Panc1 (cell line): ENCODE results near the gene GNAO1. TPM values are rescaled to one million over a fixed set of nuclear protein-coding genes. Genes with fewer than 3 reads are reported as not detected.

Source experiments
- ATAC-seq: fragments of 200-7000 bp; cut with Tn5 transposase; 2 replicates; pipeline ENCODE4 v1.9.1; 2020; ENCODE audit warnings: mild to moderate bottlenecking, moderate library complexity
- BruUV-seq: library from RNA; stranded (reverse); fragments of 400-500 nt; replicated peaks from 2 replicates; lab custom pipeline; 2021; lab: Mats Ljungman, UMichigan
- CTCF ChIA-PET: fragments of 300-600 bp; sonication (Branson Sonifier 250); formaldehyde crosslinking; loops from one replicate; lab custom pipeline; 2022; ENCODE audit warnings: antibody characterized with exemption; lab: Charles Lee
- POLR2A ChIA-PET: fragments of 300-600 bp; sonication (Branson Sonifier 250); formaldehyde crosslinking; loops from one replicate; lab custom pipeline; 2022; ENCODE audit warnings: antibody characterized with exemption; lab: Charles Lee
- DNase-seq: peaks from one replicate; pipeline ENCODE4 v3.0.0-alpha.2; 2010; ENCODE audit warnings: low read depth, low spot score
- H3K27ac ChIP-seq: 2 replicates; pipeline ENCODE4 v1.5.1; 2011; ENCODE audit warnings: mild to moderate bottlenecking, low read length, inconsistent platforms
- H3K27me3 ChIP-seq: fragments of 200-500 bp; sonication (Bioruptor generic); 2 replicates; pipeline ENCODE4 v1.6.0; 2014; ENCODE audit warnings: low read length, inconsistent platforms; ENCODE audit not compliant: control insufficient read depth, insufficient read depth
- H3K36me3 ChIP-seq: fragments of 200-500 bp; sonication (Bioruptor generic); 2 replicates; pipeline ENCODE4 v1.5.1; 2014; ENCODE audit warnings: inconsistent platforms, mild to moderate bottlenecking, low read length, moderate library complexity; ENCODE audit not compliant: control insufficient read depth, insufficient read depth
- H3K4me1 ChIP-seq: 2 replicates; pipeline ENCODE4 v1.5.1; 2011; ENCODE audit warnings: inconsistent platforms, mild to moderate bottlenecking, low read length, moderate library complexity; ENCODE audit not compliant: control insufficient read depth, insufficient read depth
- H3K4me3 ChIP-seq, 2 experiments: 2 replicates each; pipeline ENCODE4 v1.5.1; 2011 to 2012; ENCODE audit warnings: low read depth in 2 of 2, low read length in 2 of 2, mild to moderate bottlenecking in 2 of 2, inconsistent platforms in 1 of 2, moderate library complexity in 1 of 2
- H3K9me3 ChIP-seq: fragments of 200-500 bp; sonication (Bioruptor generic); 2 replicates; pipeline ENCODE4 v1.5.1; 2014; ENCODE audit warnings: low read depth, mild to moderate bottlenecking, inconsistent platforms, low read length, moderate library complexity; ENCODE audit not compliant: control insufficient read depth, insufficient read depth
- CTCF ChIP-seq: fragments of 450-650 bp; IDR thresholded peaks from 2 replicates; pipeline ENCODE4 v1.5.1; 2017; ENCODE audit warnings: mild to moderate bottlenecking
- POLR2AphosphoS5 ChIP-seq: IDR thresholded peaks from 2 replicates; pipeline ENCODE4 v1.6.1; 2012; ENCODE audit warnings: mild to moderate bottlenecking, low read depth, low read length, moderate library complexity
- REST ChIP-seq, 2 experiments: IDR thresholded peaks; 2 replicates each; pipeline ENCODE4 v1.6.1; 2011 to 2012; ENCODE audit warnings: low read depth in 2 of 2, control low read depth in 1 of 2, low read length in 1 of 2, mild to moderate bottlenecking in 1 of 2, moderate library complexity in 1 of 2; ENCODE audit not compliant: insufficient read depth in 1 of 2
- SIN3A ChIP-seq: IDR thresholded peaks from 2 replicates; pipeline ENCODE4 v1.6.1; 2012; ENCODE audit warnings: low read depth, mild to moderate bottlenecking, low read length, moderate library complexity, borderline replicate concordance; ENCODE audit not compliant: insufficient read depth
- TCF7L2 ChIP-seq: IDR thresholded peaks from 2 replicates; pipeline ENCODE4 v1.6.1; 2011; ENCODE audit warnings: mild to moderate bottlenecking, low read depth, low read length, inconsistent platforms
- in situ Hi-C: cut with HindIII; loops from 2 replicates; pipeline ENCODE4 v1.10.0; 2016; ENCODE audit warnings: low sequenced_read_pairs, low pct_unique_long_range_greater_than_20kb
- intact Hi-C: fragments of 100-400 bp; cut with micrococcal nuclease; formaldehyde crosslinking; loops from one replicate; pipeline ENCODE4 v1.10.0; 2022; ENCODE audit not compliant: unreplicated experiment
- total RNA-seq: library from RNA; stranded (reverse); gene quantifications from one replicate; pipeline ENCODE4 v1.2.1, GENCODE V29; 2021; ENCODE audit not compliant: unreplicated experiment

The GNAO1 gene
- total RNA-seq, 1 experiment from 2014 or later, result 33.4 TPM

- in situ Hi-C loops (no loop called here), intact Hi-C loops (no loop called here)
- TF ChIP-seq REST (IDR thresholded peaks at IDR 0.05; ENCODE audit: insufficient read depth in 1 of 2, low read depth in 2 of 2, low read length in 1 of 2) (no peak), SIN3A (no peak), TCF7L2 (no peak), POLR2AphosphoS5 (no peak), CTCF (no peak)
- CTCF ChIA-PET, result no interaction called here
- H3K27me3 ChIP-seq, result no peaks in the 10 kb centered on the region
- DNase-seq (no peak), ATAC-seq (peak; percentile 74)
- no peak overlapping the region for H3K4me3 ChIP-seq
- peaks cover 3% of the 10 kb centered on the region; the same call in 1 of the 2 replicates for H3K36me3 ChIP-seq
- H3K27ac ChIP-seq, result no peak overlapping the region
- H3K9me3 ChIP-seq, result peaks cover 4% of the 10 kb centered on the region; the same call in 1 of the 2 replicates
- POLR2A ChIA-PET, result interaction anchor here (0.6 kb wide), 1 partner anchor 370 kb away, joined by 3 read pairs; no protein-coding TSS in a partner anchor
- H3K4me1 ChIP-seq, result no peaks in the 10 kb centered on the region
- no TSS peak for BruUV-seq
These were observed 191.6 kb downstream of the GNAO1 start for GRCh38 chr16:56382901-56383355.

- no TSS peak for BruUV-seq
- TF ChIP-seq REST (IDR thresholded peaks at IDR 0.05; ENCODE audit: insufficient read depth in 1 of 2, low read depth in 2 of 2, low read length in 1 of 2), result no peak
- no peak for TF ChIP-seq CTCF
- TF ChIP-seq SIN3A, result no peak
- TF ChIP-seq POLR2AphosphoS5, result no peak
- no peak for TF ChIP-seq TCF7L2
- H3K36me3 ChIP-seq, result peaks cover 7% of the 10 kb centered on the region; the same call in 1 of the 2 replicates
- peaks cover 4% of the 10 kb centered on the region; the same call in 1 of the 2 replicates for H3K9me3 ChIP-seq
- no peaks in the 10 kb centered on the region for H3K4me1 ChIP-seq
- DNase-seq, result no peak
- ChIA-PET CTCF (no interaction called here), POLR2A (no interaction called here)
- no peak overlapping the region for H3K4me3 ChIP-seq
- ATAC-seq, result no peak
- intact Hi-C loops, result no loop called here
- no peak overlapping the region for H3K27ac ChIP-seq
- in situ Hi-C loops, result no loop called here
- H3K27me3 ChIP-seq, result no peaks in the 10 kb centered on the region
These were observed 192.9 kb downstream of the GNAO1 start for GRCh38 chr16:56384074-56384721.
